Measurements from ENCODE around the gene STARD13. TPM values are rescaled to one million over a fixed set of nuclear protein-coding genes. Genes with fewer than 3 reads are reported as not detected.
A peak's percentile ranks its signal among the peaks of the same experiment; 100 is the strongest.
"Not testable (repeated sequence)": the region's sequence is repeated elsewhere in the genome, so short reads cannot be mapped to it uniquely, and the experiment has no call there.

The STARD13 gene
- total RNA-seq, 1 donor from 2014 or later: 55.6 TPM

- DNase-seq (ENCODE audit: low spot score): no peak
Measured at GRCh38 chr13:33196767-33197166, 88.8 kb downstream of the STARD13 start.

GRCh38 chr13:33195693-33196464 lies 89.7 kb downstream of the STARD13 start:
- no peak for DNase-seq (ENCODE audit: low spot score)

- peak; percentile 74 for DNase-seq (ENCODE audit: low spot score)
Measured at GRCh38 chr13:33194820-33195692, 90.5 kb downstream of the STARD13 start.

- no peak for DNase-seq (ENCODE audit: low spot score)
Measured at GRCh38 chr13:33193428-33193974, 92.1 kb downstream of the STARD13 start.

GRCh38 chr13:33191425-33192210 lies 93.9 kb downstream of the STARD13 start:
- no peak for DNase-seq (ENCODE audit: low spot score)

- no peak for DNase-seq (ENCODE audit: low spot score)
Measured at GRCh38 chr13:33189470-33189869, 96.1 kb downstream of the STARD13 start.

GRCh38 chr13:33188093-33188882 lies 97.3 kb downstream of the STARD13 start:
- DNase-seq (ENCODE audit: low spot score): no peak

- no peak for DNase-seq (ENCODE audit: low spot score)
Measured at GRCh38 chr13:33186861-33187291, 98.7 kb downstream of the STARD13 start.

- no peak for DNase-seq (ENCODE audit: low spot score)
Measured at GRCh38 chr13:33185853-33186252, 99.7 kb downstream of the STARD13 start.

GRCh38 chr13:33184530-33184929 lies 101.0 kb downstream of the STARD13 start:
- DNase-seq (ENCODE audit: low spot score): peak; percentile 85

GRCh38 chr13:33184112-33184490 lies 101.5 kb downstream of the STARD13 start:
- DNase-seq (ENCODE audit: low spot score): no peak

- DNase-seq (ENCODE audit: low spot score): no peak
Measured at GRCh38 chr13:33183431-33184111, 102.0 kb downstream of the STARD13 start.

GRCh38 chr13:33182729-33183128 lies 102.8 kb downstream of the STARD13 start:
- DNase-seq (ENCODE audit: low spot score): no peak

GRCh38 chr13:33181264-33181663 lies 104.3 kb downstream of the STARD13 start:
- DNase-seq (ENCODE audit: low spot score): no peak

GRCh38 chr13:33180122-33180804 lies 105.3 kb downstream of the STARD13 start:
- DNase-seq (ENCODE audit: low spot score): no peak

GRCh38 chr13:33179463-33179862 lies 106.1 kb downstream of the STARD13 start:
- DNase-seq (ENCODE audit: low spot score): no peak

GRCh38 chr13:33178209-33178840 lies 107.2 kb downstream of the STARD13 start:
- peak; percentile 32 for DNase-seq (ENCODE audit: low spot score)

GRCh38 chr13:33177340-33178208 lies 108.0 kb downstream of the STARD13 start:
- DNase-seq (ENCODE audit: low spot score): not testable (repeated sequence)

Measured in umbilical cord (tissue), 2 donors.